ENCODE data around the gene ATP2A2.

DNA sequence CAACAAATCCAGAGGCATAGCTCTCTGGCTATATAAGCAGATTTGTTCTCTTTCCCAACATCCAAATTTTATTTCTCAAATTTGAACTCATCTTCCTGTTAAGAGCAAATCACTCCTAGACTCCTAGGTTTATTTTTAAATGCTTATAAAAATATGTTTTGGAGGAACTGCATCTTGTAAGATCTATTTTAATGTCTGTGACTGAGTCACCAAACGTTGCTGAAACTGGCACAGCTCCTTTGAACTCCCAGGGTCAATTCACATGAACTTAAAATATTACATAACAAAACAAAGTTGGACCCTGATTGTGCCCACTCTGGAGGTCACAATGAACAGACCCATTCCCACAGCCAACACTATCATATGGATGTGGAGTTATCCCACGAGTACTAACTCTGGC is 98.6 kb downstream of the ATP2A2 start:
- TF ChIP-seq, protein P1, sequence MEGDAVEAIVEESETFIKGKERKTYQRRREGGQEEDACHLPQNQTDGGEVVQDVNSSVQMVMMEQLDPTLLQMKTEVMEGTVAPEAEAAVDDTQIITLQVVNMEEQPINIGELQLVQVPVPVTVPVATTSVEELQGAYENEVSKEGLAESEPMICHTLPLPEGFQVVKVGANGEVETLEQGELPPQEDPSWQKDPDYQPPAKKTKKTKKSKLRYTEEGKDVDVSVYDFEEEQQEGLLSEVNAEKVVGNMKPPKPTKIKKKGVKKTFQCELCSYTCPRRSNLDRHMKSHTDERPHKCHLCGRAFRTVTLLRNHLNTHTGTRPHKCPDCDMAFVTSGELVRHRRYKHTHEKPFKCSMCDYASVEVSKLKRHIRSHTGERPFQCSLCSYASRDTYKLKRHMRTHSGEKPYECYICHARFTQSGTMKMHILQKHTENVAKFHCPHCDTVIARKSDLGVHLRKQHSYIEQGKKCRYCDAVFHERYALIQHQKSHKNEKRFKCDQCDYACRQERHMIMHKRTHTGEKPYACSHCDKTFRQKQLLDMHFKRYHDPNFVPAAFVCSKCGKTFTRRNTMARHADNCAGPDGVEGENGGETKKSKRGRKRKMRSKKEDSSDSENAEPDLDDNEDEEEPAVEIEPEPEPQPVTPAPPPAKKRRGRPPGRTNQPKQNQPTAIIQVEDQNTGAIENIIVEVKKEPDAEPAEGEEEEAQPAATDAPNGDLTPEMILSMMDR (IDR thresholded peaks at IDR 0.05): no peak
- TF ChIP-seq POLR2A (IDR thresholded peaks at IDR 0.05): no peak

All from body of pancreas (tissue), 4 donors.